GM19372 (cell line): ENCODE results near the gene MT1H.
"Not testable (repeated sequence)": the region's sequence is repeated elsewhere in the genome, so short reads cannot be mapped to it uniquely, and the experiment has no call there.

Experiments
- ATAC-seq: cut with Tn5 transposase; IDR thresholded peaks from one replicate; pipeline ENCODE4 v1.9.1; 2021; ENCODE audit warnings: mild to moderate bottlenecking, low read depth, moderate library complexity; ENCODE audit not compliant: unreplicated experiment

The MT1H gene

GRCh38 chr16:56669005-56669839, at the start of gene MT1H:
MT1H (plus strand) TSS chr16:56669814; CDS start chr16:56669885, 71 bp downstream.
- ATAC-seq = no peak

GRCh38 chr16:56620339-56620897, 49.2 kb upstream of the MT1H start:
- ATAC-seq = no peak

GRCh38 chr16:56621665-56622445, 47.8 kb upstream of the MT1H start:
- not testable (repeated sequence) for ATAC-seq

- ATAC-seq = not testable (repeated sequence)
Measured at GRCh38 chr16:56623184-56623583, 46.4 kb upstream of the MT1H start.

- no peak for ATAC-seq
Measured at GRCh38 chr16:56623637-56624036, 46.0 kb upstream of the MT1H start.

GRCh38 chr16:56625140-56625942, 44.3 kb upstream of the MT1H start, which contains the start of gene MT1E:
MT1E (plus strand) TSS chr16:56625781; CDS start chr16:56625852, 71 bp downstream.
- peak; percentile 63 for ATAC-seq

- peak; percentile 7 for ATAC-seq
Measured at GRCh38 chr16:56625943-56626654, 43.5 kb upstream of the MT1H start.

GRCh38 chr16:56626685-56627084, 42.9 kb upstream of the MT1H start:
- ATAC-seq = no peak

GRCh38 chr16:56628486-56629350, 40.9 kb upstream of the MT1H start:
- no peak for ATAC-seq

- no peak for ATAC-seq
Measured at GRCh38 chr16:56629531-56629930, 40.1 kb upstream of the MT1H start.

- peak; percentile 71 for ATAC-seq
Measured at GRCh38 chr16:56630134-56630533, 39.5 kb upstream of the MT1H start.

- ATAC-seq = no peak
Measured at GRCh38 chr16:56631197-56631596, 38.4 kb upstream of the MT1H start.

GRCh38 chr16:56631832-56632155, 37.8 kb upstream of the MT1H start:
- no peak for ATAC-seq

- no peak for ATAC-seq
Measured at GRCh38 chr16:56632156-56632847, 37.3 kb upstream of the MT1H start, which contains the start of gene MT1M. MT1M (plus strand) TSS chr16:56632659; CDS start chr16:56632732, 73 bp downstream.

- no peak for ATAC-seq
Measured at GRCh38 chr16:56632848-56633365, 36.7 kb upstream of the MT1H start.

- ATAC-seq = no peak
Measured at GRCh38 chr16:56633535-56633934, 36.1 kb upstream of the MT1H start.

GRCh38 chr16:56634715-56635440, 34.7 kb upstream of the MT1H start:
- ATAC-seq = no peak
